WERI-Rb-1 (cell line): ENCODE measurements around the gene COX18.

ENCODE experiments used
- DNase-seq: peaks from one replicate; pipeline ENCODE4 v3.0.0-alpha.2; 2020
- H3K27ac ChIP-seq: fragments of 250-450 bp; sonication (Bioruptor Pico); 2 replicates; pipeline ENCODE4 v1.5.1; 2020; ENCODE audit warnings: mild to moderate bottlenecking, moderate library complexity
- H3K27me3 ChIP-seq: fragments of 250-450 bp; sonication (Bioruptor Pico); 2 replicates; pipeline ENCODE4 v1.5.1; 2021; ENCODE audit warnings: mild to moderate bottlenecking, low read depth, moderate library complexity; ENCODE audit not compliant: insufficient read depth, severe bottlenecking
- H3K36me3 ChIP-seq: fragments of 250-450 bp; sonication (Bioruptor Pico); 2 replicates; pipeline ENCODE4 v1.5.1; 2020; ENCODE audit warnings: mild to moderate bottlenecking, moderate library complexity
- H3K4me3 ChIP-seq: 2 replicates; pipeline ENCODE4 v1.5.1; 2011; ENCODE audit warnings: low read depth, mild to moderate bottlenecking, control low read depth, low read length
- H3K9me3 ChIP-seq: fragments of 250-450 bp; sonication (Bioruptor Pico); 2 replicates; pipeline ENCODE4 v1.5.1; 2021; ENCODE audit warnings: mild to moderate bottlenecking, moderate library complexity; ENCODE audit not compliant: severe bottlenecking
- TF ChIP-seq, protein P1 (sequence below): IDR thresholded peaks from 2 replicates; pipeline ENCODE4 v1.5.1; 2011; ENCODE audit warnings: low read depth, mild to moderate bottlenecking, control low read depth, inconsistent platforms, low read length

COX18 gene

DNA sequence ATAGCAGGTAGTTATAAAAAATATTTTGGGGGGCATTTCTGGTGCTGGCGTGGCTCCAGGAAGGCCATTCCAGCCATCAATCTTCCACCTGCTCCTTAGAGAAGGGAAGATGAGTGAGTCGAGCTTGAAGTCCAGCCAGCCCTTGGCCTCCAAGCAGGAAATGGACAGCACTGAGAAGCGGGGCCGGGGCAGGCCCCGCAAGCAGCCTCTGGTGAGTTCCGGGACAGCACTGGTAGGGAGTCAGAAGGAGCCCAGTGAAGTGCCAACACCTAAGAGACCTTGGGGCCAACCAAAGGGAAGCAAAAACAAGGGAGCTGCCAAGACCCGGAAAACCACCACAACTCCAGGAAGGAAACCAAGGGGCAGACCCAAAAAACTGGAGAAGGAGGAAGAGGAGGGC lies 29.2 kb upstream of the COX18 start:
- Histone ChIP-seq H3K9me3 (no peaks in the 10 kb centered on the region), H3K27me3 (no peaks in the 10 kb centered on the region), H3K27ac (no peak overlapping the region), H3K4me3 (no peak overlapping the region), H3K36me3 (peaks cover 49% of the 10 kb centered on the region)
- no peak for DNase-seq
- TF ChIP-seq, protein P1, sequence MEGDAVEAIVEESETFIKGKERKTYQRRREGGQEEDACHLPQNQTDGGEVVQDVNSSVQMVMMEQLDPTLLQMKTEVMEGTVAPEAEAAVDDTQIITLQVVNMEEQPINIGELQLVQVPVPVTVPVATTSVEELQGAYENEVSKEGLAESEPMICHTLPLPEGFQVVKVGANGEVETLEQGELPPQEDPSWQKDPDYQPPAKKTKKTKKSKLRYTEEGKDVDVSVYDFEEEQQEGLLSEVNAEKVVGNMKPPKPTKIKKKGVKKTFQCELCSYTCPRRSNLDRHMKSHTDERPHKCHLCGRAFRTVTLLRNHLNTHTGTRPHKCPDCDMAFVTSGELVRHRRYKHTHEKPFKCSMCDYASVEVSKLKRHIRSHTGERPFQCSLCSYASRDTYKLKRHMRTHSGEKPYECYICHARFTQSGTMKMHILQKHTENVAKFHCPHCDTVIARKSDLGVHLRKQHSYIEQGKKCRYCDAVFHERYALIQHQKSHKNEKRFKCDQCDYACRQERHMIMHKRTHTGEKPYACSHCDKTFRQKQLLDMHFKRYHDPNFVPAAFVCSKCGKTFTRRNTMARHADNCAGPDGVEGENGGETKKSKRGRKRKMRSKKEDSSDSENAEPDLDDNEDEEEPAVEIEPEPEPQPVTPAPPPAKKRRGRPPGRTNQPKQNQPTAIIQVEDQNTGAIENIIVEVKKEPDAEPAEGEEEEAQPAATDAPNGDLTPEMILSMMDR, result no peak

DNA sequence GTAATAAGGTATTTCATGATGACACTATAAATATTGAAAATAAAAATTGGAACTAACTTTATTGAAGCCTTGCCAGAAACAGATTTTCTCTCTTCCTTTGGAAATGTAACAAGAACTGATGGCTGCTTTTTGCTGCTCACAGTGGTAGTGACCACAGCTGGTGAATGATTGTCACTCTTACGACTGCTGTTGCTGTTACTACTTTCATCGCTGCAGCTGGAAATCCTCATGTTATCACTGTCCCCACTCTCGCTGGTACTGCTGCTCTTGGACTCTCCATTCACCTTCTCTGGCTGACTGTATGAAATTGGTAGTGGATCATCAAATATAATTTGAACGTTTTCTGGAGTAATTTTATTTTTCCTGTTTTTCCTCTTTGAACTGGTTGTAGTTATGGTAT lies 28.5 kb upstream of the COX18 start:
- TF ChIP-seq, protein P1, result no peak
- H3K27ac ChIP-seq, result no peak overlapping the region
- H3K9me3 ChIP-seq, result no peaks in the 10 kb centered on the region
- no peak overlapping the region for H3K4me3 ChIP-seq
- peaks cover 51% of the 10 kb centered on the region for H3K36me3 ChIP-seq
- H3K27me3 ChIP-seq, result no peaks in the 10 kb centered on the region
- DNase-seq, result no peak

DNA sequence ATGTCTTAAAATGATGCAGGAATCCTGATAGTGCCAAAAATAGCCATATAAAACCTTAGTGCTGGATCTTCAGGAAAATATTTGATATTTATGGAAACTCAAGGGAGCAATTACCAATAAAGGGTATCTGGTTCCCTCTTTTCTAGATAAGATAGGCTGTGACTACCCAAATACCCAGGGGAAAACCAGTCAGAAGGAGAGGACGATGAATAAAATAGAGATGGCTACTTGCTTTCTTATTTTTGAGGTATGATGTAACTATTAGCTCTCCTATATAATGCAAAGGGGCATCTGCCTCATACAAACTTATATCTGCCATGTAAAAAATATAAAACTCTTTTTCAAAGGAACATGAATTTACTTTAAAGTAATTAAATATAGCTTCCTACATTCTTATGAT lies 23.4 kb upstream of the COX18 start:
- TF ChIP-seq, protein P1, result no peak
- no peaks in the 10 kb centered on the region for H3K9me3 ChIP-seq
- no peaks in the 10 kb centered on the region for H3K27me3 ChIP-seq
- no peak for DNase-seq
- no peak overlapping the region for H3K27ac ChIP-seq
- no peak overlapping the region for H3K4me3 ChIP-seq
- H3K36me3 ChIP-seq, result peaks cover 63% of the 10 kb centered on the region

DNA sequence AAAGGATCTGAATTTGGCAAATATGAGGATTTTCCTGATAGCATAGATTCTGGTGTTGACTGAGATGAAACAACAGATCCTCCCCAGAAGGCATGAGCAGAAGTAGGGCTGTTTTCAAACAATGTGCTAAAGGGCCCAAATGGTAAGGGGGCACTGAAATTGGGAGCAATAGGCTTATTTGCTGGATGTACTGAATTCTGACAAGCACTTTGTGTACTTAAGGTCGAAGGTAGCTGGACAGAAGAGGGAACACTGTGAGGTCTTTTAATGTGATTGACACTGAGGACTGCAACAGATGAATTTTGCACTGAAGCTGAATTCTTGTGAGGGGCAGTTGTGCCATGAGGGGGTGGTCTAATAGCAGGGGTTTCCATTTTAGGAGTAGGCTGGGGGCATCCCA lies 21.2 kb upstream of the COX18 start:
- Histone ChIP-seq H3K36me3 (peaks cover 62% of the 10 kb centered on the region), H3K4me3 (no peak overlapping the region), H3K27me3 (no peaks in the 10 kb centered on the region), H3K9me3 (no peaks in the 10 kb centered on the region), H3K27ac (no peak overlapping the region)
- TF ChIP-seq, protein P1, result no peak
- DNase-seq, result no peak

DNA sequence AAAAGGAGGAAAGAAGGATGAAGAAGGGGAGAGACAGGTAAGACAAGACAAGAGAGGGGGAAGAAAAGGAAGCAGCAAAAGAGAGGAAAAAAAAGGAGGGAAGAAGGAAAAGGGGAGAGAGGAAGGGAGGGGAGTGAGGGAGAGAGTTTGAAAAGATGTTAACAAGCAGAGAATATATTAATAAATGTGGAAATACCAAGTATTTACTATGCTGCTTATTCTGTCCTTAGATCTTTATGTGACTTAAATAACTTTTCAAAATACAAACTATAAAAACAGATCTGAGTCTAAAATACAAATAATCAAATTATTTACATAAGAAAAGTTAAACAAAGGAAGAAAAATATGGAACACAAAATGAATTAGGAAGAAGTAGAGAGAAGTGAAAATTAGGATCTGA lies 18.4 kb upstream of the COX18 start:
- TF ChIP-seq, protein P1, result no peak
- H3K4me3 ChIP-seq, result no peak overlapping the region

DNA sequence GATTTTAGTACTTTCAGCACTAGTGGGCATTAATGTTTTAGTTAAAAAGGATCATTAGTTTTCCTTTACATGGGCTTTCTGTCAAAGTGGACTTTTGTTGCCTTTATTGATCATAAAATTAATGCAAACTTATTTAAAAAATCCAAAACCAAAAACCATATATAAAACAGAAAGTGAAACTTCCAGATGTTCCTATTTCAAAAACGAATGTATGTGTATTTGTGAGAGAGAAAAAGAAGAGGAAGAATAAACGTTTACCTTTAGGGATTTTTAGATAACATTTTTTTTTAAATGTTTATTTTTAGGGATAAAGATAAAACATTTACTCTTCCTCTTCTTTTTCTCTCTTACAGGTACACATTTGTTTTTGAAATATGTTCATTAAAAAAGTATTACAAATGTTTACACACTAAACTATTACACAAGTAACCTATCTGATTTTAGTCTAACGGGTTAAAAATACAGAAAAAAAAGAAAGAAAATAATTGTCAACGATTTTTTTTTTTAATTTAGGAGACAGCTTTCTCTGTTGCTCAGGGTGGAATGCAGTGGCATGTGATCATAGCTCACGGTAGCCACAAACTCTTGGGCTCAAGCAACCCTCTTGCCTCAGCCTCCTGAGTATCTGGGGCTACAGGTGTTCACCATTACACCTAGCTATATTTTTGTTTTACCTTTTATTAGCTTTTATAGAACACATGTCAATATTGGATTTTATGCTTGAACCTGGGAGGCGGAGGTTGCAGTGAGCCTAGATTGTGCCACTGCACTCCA lies 16.8 kb upstream of the COX18 start:
- no peak overlapping the region for H3K4me3 ChIP-seq
- TF ChIP-seq, protein P1, result no peak
- no peak overlapping the region for H3K27ac ChIP-seq
- no peaks in the 10 kb centered on the region for H3K9me3 ChIP-seq
- H3K36me3 ChIP-seq, result peaks cover 59% of the 10 kb centered on the region
- no peaks in the 10 kb centered on the region for H3K27me3 ChIP-seq
- DNase-seq, result no peak

More for the DNA sequence above, 18.4 kb upstream of the COX18 start:
- Histone ChIP-seq H3K27me3 (no peaks in the 10 kb centered on the region), H3K27ac (no peak overlapping the region), H3K36me3 (peaks cover 66% of the 10 kb centered on the region), H3K9me3 (no peaks in the 10 kb centered on the region)
- DNase-seq, result no peak
